GM23338 (cell line): ENCODE data around the gene KIF25. TPM values are rescaled to one million over a fixed set of nuclear protein-coding genes. Genes with fewer than 3 reads are reported as not detected.

Source experiments
- ATAC-seq: fragments of 200-7000 bp; cut with Tn5 transposase; 3 replicates; pipeline ENCODE4 v1.9.1; 2020
- DNase-seq: peaks from one replicate; pipeline ENCODE4 v3.0.0-alpha.2; 2015; ENCODE audit warnings: low spot score
- H2AFZ ChIP-seq: fragments of 200-600 bp; sonication (generic); 2 replicates; pipeline ENCODE4 v1.8.0; 2016; ENCODE audit warnings: antibody characterized with exemption, mild to moderate bottlenecking, moderate library complexity
- H3F3A ChIP-seq: fragments of 200-600 bp; sonication (generic); replicated peaks from 2 replicates; pipeline ENCODE4 v1.8.0; 2017; ENCODE audit warnings: antibody characterized with exemption, mixed run types, low read depth
- H3K27ac ChIP-seq: fragments of 200-600 bp; sonication (generic); 2 replicates; pipeline ENCODE4 v1.6.1; 2016; ENCODE audit warnings: low read depth
- H3K27me3 ChIP-seq: fragments of 200-600 bp; sonication (generic); 2 replicates; pipeline ENCODE4 v1.8.0; 2016; ENCODE audit warnings: mild to moderate bottlenecking, mixed run types, moderate library complexity; ENCODE audit not compliant: insufficient read depth
- H3K36me3 ChIP-seq: fragments of 200-600 bp; sonication (generic); 2 replicates; pipeline ENCODE4 v1.8.0; 2016; ENCODE audit warnings: mild to moderate bottlenecking; ENCODE audit not compliant: insufficient read depth
- H3K4me1 ChIP-seq: fragments of 200-600 bp; sonication (generic); 2 replicates; pipeline ENCODE4 v1.8.0; 2016; ENCODE audit warnings: mild to moderate bottlenecking, moderate library complexity; ENCODE audit not compliant: insufficient read depth
- H3K4me2 ChIP-seq: fragments of 200-600 bp; sonication (generic); 2 replicates; pipeline ENCODE4 v1.7.1; 2017; ENCODE audit warnings: mixed run types
- H3K4me3 ChIP-seq: fragments of 200-600 bp; sonication (generic); 2 replicates; pipeline ENCODE4 v1.6.1; 2016; ENCODE audit warnings: mixed run types
- H3K79me2 ChIP-seq: fragments of 200-600 bp; sonication (generic); replicated peaks from 2 replicates; pipeline ENCODE4 v1.8.0; 2017; ENCODE audit warnings: mild to moderate bottlenecking; ENCODE audit not compliant: insufficient read depth
- H3K9me2 ChIP-seq: fragments of 200-600 bp; sonication (generic); 2 replicates; pipeline ENCODE4 v1.8.0; 2017; ENCODE audit not compliant: insufficient read depth
- H4K20me1 ChIP-seq: fragments of 200-600 bp; sonication (generic); replicated peaks from 2 replicates; pipeline ENCODE4 v1.8.0; 2017; ENCODE audit warnings: mild to moderate bottlenecking; ENCODE audit not compliant: insufficient read depth
- H3K27ac Mint-ChIP-seq: 2 replicates; pipeline ENCODE4 v1.8.0; 2020; ENCODE audit warnings: inconsistent platforms, mild to moderate bottlenecking, moderate library complexity, mixed read lengths
- H3K27me3 Mint-ChIP-seq: 3 replicates; pipeline ENCODE4 v1.8.0; 2022; ENCODE audit warnings: low read depth, mild to moderate bottlenecking, moderate library complexity, mixed read lengths, inconsistent platforms; ENCODE audit not compliant: insufficient read depth, poor library complexity
- H3K36me3 Mint-ChIP-seq: 3 replicates; pipeline ENCODE4 v1.8.0; 2021; ENCODE audit warnings: low read depth, mild to moderate bottlenecking, inconsistent platforms, moderate library complexity, mixed read lengths
- H3K4me1 Mint-ChIP-seq: 3 replicates; pipeline ENCODE4 v1.8.0; 2020; ENCODE audit warnings: mild to moderate bottlenecking, inconsistent platforms, mixed read lengths
- H3K4me3 Mint-ChIP-seq: 3 replicates; pipeline ENCODE4 v1.8.0; 2021; ENCODE audit warnings: moderate library complexity, mild to moderate bottlenecking, inconsistent platforms, mixed read lengths
- H3K9me3 Mint-ChIP-seq: 3 replicates; pipeline ENCODE4 v1.8.0; 2020; ENCODE audit warnings: moderate library complexity, mild to moderate bottlenecking, inconsistent platforms, mixed read lengths
- CREB1 ChIP-seq: fragments of 250-450 bp; sonication (Bioruptor Pico); IDR thresholded peaks from 2 replicates; pipeline ENCODE4 v1.5.0; 2020; ENCODE audit warnings: low read depth, mild to moderate bottlenecking, moderate library complexity
- EZH2 ChIP-seq: fragments of 200-600 bp; sonication (generic); IDR thresholded peaks from one replicate; pipeline ENCODE4 v1.8.0; 2017; ENCODE audit warnings: antibody characterized with exemption, mild to moderate bottlenecking, low read depth; ENCODE audit not compliant: unreplicated experiment
- EZH2phosphoT487 ChIP-seq: fragments of 200-600 bp; sonication (generic); IDR thresholded peaks from one replicate; pipeline ENCODE4 v1.8.1; 2018; ENCODE audit warnings: antibody characterized with exemption; ENCODE audit not compliant: unreplicated experiment
- JUNB ChIP-seq: IDR thresholded peaks from one replicate; pipeline ENCODE4 v1.6.1; 2016; ENCODE audit warnings: antibody characterized with exemption; ENCODE audit not compliant: unreplicated experiment
- NANOG ChIP-seq: IDR thresholded peaks from 2 replicates; pipeline ENCODE4 v1.6.1; 2016; ENCODE audit warnings: antibody characterized with exemption, borderline replicate concordance
- POLR2AphosphoS5 ChIP-seq: IDR thresholded peaks from 2 replicates; pipeline ENCODE4 v1.6.1; 2016; ENCODE audit warnings: antibody characterized with exemption, low read depth
- ZNF114 ChIP-seq: fragments of 250-450 bp; sonication (Bioruptor Pico); IDR thresholded peaks from 2 replicates; pipeline ENCODE4 v1.5.0; 2020; ENCODE audit warnings: mild to moderate bottlenecking, moderate library complexity
- ZNF331 ChIP-seq: fragments of 250-450 bp; sonication (Bioruptor Pico); IDR thresholded peaks from 2 replicates; pipeline ENCODE4 v1.5.0; 2020; ENCODE audit warnings: low read depth, mild to moderate bottlenecking, moderate library complexity
- polyA plus RNA-seq: library from polyadenylated mRNA; unstranded; fragments of >200 nt; fragmentation: Nextera tagmentation; extraction: Ambion mirVana; gene quantifications from 2 replicates; pipeline ENCODE4 v1.2.1, GENCODE V29; 2016
- total RNA-seq: library from RNA; depleted of rRNA; stranded (reverse); fragments of >200 nt; shearing (Covaris generic); gene quantifications from 2 replicates; pipeline ENCODE4 v1.2.3, GENCODE V29; 2014
- TF ChIP-seq, protein P1 (sequence below): IDR thresholded peaks from 2 replicates; pipeline ENCODE4 v1.6.1; 2016; ENCODE audit warnings: antibody characterized with exemption
- TF ChIP-seq, protein P2 (sequence below): IDR thresholded peaks from one replicate; pipeline ENCODE4 v1.6.1; 2018; ENCODE audit warnings: antibody characterized with exemption; ENCODE audit not compliant: unreplicated experiment
- TF ChIP-seq, protein P3 (sequence below), 2 experiments: fragments of 200-600 bp in 1 of 2; sonication (generic) in 1 of 2; conservative IDR thresholded peaks; 2 replicates each; pipeline versions ENCODE4 v1.5.1 to v1.6.1; 2016 to 2017; ENCODE audit warnings: antibody characterized with exemption in 2 of 2, low read depth in 2 of 2, mild to moderate bottlenecking in 2 of 2, moderate library complexity in 1 of 2

KIF25 gene
- total and polyA plus RNA-seq, 2 experiments from 2014 or later = 0.69 to 0.76 TPM

DNA sequence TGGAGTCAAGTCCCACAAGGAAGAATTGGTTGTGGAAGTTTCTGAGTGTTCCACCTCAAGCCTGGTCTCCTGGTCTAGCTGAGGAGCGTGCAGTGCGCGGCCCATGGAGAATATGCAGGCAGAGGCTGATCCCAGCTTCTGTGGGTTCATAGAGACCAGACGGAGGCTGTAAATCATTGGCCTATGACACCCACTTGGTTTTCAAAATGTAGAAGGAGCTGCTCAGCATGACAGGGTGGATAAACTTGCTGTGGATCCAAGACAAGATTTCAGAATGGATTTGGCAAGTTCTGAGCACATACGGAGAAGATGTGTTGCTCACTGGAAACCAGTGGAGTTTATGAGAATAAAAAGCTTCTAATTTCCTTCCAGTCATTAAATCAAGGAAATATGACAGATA, 744 bp downstream of the KIF25 start (continued):
- TF ChIP-seq, protein P1, sequence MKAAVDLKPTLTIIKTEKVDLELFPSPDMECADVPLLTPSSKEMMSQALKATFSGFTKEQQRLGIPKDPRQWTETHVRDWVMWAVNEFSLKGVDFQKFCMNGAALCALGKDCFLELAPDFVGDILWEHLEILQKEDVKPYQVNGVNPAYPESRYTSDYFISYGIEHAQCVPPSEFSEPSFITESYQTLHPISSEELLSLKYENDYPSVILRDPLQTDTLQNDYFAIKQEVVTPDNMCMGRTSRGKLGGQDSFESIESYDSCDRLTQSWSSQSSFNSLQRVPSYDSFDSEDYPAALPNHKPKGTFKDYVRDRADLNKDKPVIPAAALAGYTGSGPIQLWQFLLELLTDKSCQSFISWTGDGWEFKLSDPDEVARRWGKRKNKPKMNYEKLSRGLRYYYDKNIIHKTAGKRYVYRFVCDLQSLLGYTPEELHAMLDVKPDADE = no peak
- TF ChIP-seq EZH2 = no peak
- TF ChIP-seq NANOG = no peak
- no peak for TF ChIP-seq POLR2AphosphoS5
- TF ChIP-seq CREB1 (CRISPR knock-in tag) = no peak
- TF ChIP-seq EZH2phosphoT487 = no peak
- TF ChIP-seq JUNB = no peak
- TF ChIP-seq, protein P2, sequence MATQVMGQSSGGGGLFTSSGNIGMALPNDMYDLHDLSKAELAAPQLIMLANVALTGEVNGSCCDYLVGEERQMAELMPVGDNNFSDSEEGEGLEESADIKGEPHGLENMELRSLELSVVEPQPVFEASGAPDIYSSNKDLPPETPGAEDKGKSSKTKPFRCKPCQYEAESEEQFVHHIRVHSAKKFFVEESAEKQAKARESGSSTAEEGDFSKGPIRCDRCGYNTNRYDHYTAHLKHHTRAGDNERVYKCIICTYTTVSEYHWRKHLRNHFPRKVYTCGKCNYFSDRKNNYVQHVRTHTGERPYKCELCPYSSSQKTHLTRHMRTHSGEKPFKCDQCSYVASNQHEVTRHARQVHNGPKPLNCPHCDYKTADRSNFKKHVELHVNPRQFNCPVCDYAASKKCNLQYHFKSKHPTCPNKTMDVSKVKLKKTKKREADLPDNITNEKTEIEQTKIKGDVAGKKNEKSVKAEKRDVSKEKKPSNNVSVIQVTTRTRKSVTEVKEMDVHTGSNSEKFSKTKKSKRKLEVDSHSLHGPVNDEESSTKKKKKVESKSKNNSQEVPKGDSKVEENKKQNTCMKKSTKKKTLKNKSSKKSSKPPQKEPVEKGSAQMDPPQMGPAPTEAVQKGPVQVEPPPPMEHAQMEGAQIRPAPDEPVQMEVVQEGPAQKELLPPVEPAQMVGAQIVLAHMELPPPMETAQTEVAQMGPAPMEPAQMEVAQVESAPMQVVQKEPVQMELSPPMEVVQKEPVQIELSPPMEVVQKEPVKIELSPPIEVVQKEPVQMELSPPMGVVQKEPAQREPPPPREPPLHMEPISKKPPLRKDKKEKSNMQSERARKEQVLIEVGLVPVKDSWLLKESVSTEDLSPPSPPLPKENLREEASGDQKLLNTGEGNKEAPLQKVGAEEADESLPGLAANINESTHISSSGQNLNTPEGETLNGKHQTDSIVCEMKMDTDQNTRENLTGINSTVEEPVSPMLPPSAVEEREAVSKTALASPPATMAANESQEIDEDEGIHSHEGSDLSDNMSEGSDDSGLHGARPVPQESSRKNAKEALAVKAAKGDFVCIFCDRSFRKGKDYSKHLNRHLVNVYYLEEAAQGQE = no peak
- TF ChIP-seq, protein P3, sequence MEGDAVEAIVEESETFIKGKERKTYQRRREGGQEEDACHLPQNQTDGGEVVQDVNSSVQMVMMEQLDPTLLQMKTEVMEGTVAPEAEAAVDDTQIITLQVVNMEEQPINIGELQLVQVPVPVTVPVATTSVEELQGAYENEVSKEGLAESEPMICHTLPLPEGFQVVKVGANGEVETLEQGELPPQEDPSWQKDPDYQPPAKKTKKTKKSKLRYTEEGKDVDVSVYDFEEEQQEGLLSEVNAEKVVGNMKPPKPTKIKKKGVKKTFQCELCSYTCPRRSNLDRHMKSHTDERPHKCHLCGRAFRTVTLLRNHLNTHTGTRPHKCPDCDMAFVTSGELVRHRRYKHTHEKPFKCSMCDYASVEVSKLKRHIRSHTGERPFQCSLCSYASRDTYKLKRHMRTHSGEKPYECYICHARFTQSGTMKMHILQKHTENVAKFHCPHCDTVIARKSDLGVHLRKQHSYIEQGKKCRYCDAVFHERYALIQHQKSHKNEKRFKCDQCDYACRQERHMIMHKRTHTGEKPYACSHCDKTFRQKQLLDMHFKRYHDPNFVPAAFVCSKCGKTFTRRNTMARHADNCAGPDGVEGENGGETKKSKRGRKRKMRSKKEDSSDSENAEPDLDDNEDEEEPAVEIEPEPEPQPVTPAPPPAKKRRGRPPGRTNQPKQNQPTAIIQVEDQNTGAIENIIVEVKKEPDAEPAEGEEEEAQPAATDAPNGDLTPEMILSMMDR (conservative IDR thresholded peaks at IDR 0.05; ENCODE audit: low read depth in 2 of 2) = no peak

GRCh38 chr6:168000198-168001028, 2.9 kb downstream of the KIF25 start:
- peaks cover 8% of the 10 kb centered on the region for H3K4me1 Mint-ChIP-seq
- H3K4me3 Mint-ChIP-seq = no peak overlapping the region

More at GRCh38 chr6:168000198-168001028, 2.9 kb downstream of the KIF25 start:
- no peak for DNase-seq
- Histone ChIP-seq H3K4me1 (peaks cover 7% of the 10 kb centered on the region), H3K27ac (no peak overlapping the region), H3K4me3 (no peak overlapping the region), H3F3A (no peaks in the 10 kb centered on the region), H2AFZ (no peak overlapping the region), H3K36me3 (no peaks in the 10 kb centered on the region), H3K9me2 (no peaks in the 10 kb centered on the region), H3K4me2 (no peak overlapping the region), H3K79me2 (no peaks in the 10 kb centered on the region), H3K27me3 (no peaks in the 10 kb centered on the region), H4K20me1 (no peaks in the 10 kb centered on the region)
- H3K27me3 Mint-ChIP-seq = peaks cover 6% of the 10 kb centered on the region
- H3K9me3 Mint-ChIP-seq = peaks cover 18% of the 10 kb centered on the region
- ATAC-seq = no peak
- TF ChIP-seq, protein P2 = no peak
- TF ChIP-seq NANOG = no peak
- TF ChIP-seq ZNF331 (CRISPR knock-in tag) = no peak
- TF ChIP-seq ZNF114 (CRISPR knock-in tag) = no peak
- TF ChIP-seq, protein P1 = no peak
- no peak for TF ChIP-seq EZH2
- TF ChIP-seq POLR2AphosphoS5 = no peak
- no peak for TF ChIP-seq JUNB
- TF ChIP-seq CREB1 (CRISPR knock-in tag) = no peak
- H3K27ac Mint-ChIP-seq = no peak overlapping the region
- peaks cover 16% of the 10 kb centered on the region for H3K36me3 Mint-ChIP-seq
